HuH-7.5 (cell line): ENCODE data around the gene TNFAIP2.
"Not testable (repeated sequence)": the region's sequence is repeated elsewhere in the genome, so short reads cannot be mapped to it uniquely, and the experiment has no call there.

Source experiments
- DNase-seq: peaks from one replicate; pipeline ENCODE4 v3.0.0; 2011; ENCODE audit warnings: low spot score

The TNFAIP2 gene

DNA sequence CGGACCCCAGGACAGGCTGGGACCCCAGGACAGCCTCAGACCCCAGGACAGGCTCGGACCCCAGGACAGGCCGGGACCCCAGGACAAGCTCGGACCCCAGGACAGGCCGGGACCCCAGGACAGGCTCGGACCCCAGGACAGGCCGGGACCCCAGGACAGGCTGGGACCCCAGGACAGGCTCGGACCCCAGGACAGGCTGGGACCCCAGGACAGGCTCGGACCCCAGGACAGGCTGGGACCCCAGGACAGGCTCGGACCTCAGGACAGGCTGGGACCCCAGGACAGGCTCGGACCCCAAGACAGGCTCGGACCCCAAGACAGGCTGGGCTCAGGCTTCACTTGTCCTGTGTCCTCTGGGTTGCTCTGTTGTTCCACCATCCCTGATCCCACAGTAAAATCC lies 32.2 kb downstream of the TNFAIP2 start:
- not testable (repeated sequence) for DNase-seq

- DNase-seq = no peak
Measured at GRCh38 chr14:103155826-103156394, 32.6 kb downstream of the TNFAIP2 start.

DNA sequence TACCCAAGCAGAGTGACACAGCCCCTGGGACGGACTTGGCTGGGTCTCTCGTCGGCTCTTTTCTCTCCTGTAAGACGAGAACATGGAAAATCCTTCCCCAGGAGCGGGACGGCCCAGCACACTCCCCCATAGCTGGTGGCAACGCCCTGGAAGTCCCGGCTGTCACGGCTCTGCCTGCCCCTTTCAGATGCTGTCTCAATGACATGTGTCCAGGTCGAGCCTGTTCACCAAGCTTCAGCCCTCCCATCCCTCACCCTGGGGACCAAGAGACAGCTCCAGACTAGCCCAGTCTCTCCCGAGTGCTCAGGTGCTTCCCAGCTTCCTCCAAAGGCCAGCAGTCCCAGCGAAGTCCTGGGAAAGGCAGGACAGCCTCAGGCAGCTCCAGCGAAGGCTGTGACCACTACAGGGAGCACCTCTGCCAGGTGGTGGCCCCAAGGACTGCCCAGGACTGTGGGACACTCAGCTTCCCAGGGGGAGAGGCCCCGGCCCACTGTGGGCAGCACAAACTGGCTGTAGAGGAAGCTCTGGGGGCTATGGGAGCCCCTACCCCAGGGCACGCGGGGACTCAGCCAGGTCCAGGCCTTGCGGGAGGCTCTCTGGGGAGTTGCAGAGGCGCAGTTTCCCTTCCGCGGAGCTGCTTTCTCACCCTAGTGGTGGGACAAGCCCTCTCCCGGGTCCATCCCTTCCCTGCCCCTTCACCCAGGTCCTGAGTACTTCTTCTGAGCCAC lies 33.6 kb downstream of the TNFAIP2 start:
- DNase-seq = no peak

DNA sequence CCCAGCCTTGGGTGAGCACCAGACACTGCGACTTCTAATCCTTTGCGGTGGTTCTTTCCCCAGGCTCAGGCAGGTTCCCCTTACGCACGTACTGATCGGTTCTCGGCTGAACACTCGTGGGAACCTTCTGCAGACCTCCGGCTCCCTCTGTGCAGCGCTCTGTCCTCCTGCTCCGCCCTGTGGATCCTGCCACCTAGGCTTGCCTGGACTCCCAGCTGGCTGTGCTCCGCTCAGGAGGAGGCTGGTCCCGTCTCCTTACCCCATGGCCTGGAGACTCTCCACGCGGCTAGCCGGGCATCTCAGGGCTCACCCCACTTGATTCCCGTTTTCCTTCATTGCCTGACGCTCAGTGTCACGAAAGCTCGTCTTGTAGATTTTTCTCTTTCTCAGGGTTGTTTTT lies 34.7 kb downstream of the TNFAIP2 start:
- DNase-seq = no peak

DNA sequence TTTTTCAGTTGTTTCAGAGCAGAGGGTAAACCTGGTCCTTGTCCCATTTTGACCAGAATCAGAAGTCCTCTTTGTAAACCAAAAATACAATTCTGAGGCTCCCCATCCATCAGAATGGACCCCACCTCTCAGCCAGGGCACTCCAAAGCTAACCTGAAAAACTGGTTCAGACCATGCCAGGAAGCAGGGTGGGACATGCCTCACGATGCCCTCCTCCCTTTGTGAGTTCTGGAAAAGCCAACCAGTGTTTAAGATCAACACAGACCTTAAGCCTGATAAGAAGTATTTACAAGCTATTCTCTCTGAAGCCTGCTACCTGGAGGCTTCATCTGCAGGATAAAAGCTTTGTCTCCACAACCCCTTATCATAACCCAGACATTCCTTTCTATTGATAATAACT lies 35.4 kb downstream of the TNFAIP2 start:
- no peak for DNase-seq

- no peak for DNase-seq
Measured at GRCh38 chr14:103160321-103161053, 37.2 kb downstream of the TNFAIP2 start.

GRCh38 chr14:103161054-103161397 lies 37.8 kb downstream of the TNFAIP2 start:
- DNase-seq = no peak

- no peak for DNase-seq
Measured at GRCh38 chr14:103163199-103163598, 39.9 kb downstream of the TNFAIP2 start.

GRCh38 chr14:103164006-103164405 lies 40.7 kb downstream of the TNFAIP2 start:
- DNase-seq = no peak

- DNase-seq = no peak
Measured at GRCh38 chr14:103164779-103165178, 41.5 kb downstream of the TNFAIP2 start.

DNA sequence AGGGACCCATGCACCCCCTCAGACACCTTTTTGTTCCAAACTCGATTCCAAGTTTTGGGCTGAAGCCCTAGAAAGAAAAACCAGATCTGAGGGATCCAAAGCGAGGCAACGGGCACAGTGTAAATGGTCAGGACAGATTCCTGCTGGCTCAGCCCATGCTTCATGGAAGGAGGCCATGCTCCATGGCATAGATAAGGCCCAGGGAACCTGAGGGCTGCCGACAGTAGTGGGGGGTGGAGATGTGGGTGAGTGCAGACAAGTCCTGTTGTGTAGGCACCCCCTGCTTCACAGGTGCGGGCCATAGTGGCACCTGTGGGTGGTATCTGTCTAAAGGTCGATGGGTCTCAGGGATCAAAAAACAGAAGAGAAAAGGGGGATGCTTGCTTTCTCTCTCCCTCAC lies 42.1 kb downstream of the TNFAIP2 start:
- DNase-seq = no peak

DNA sequence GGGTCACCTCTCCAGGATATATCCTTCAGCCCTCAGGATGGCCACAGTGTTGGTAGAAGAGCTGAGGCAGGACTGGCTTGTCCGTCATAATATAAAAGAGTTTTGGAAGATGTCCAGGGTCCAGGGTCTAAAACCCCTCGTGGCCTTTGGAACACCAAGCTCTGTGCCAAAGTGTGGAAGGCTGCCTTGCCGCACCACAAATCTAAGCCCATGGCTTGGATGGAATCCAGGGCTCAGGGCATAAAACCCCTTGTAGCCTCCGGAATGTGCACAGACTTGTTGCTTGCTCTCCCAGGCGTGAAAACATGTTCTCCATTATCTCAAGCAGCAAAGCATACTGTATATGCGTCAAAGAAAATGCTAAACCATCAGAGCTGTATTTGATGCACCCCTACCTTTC lies 46.7 kb downstream of the TNFAIP2 start:
- DNase-seq = no peak

DNA sequence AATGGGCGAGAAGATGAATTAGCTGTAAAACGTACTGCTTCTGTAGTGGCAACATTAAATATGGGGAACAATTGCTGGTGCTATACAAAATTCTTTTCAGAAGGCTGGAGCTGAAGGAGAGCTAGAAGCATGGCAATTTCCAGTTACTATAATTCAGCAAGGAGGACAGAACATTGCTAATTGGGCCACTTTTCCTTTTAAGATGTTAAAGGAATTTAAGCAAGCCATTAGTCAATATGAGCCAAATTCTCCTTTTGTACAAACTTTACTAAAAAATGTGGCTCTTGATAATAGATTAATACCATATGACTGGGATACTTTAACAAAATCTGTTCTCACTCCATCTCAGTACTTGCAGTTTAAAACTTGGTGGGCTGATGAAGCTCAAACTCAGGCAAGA lies 47.9 kb downstream of the TNFAIP2 start:
- DNase-seq = not testable (repeated sequence)

- DNase-seq = no peak
Measured at GRCh38 chr14:103172921-103173320, 49.7 kb downstream of the TNFAIP2 start.

GRCh38 chr14:103173887-103174286 lies 50.6 kb downstream of the TNFAIP2 start:
- DNase-seq = not testable (repeated sequence)

DNA sequence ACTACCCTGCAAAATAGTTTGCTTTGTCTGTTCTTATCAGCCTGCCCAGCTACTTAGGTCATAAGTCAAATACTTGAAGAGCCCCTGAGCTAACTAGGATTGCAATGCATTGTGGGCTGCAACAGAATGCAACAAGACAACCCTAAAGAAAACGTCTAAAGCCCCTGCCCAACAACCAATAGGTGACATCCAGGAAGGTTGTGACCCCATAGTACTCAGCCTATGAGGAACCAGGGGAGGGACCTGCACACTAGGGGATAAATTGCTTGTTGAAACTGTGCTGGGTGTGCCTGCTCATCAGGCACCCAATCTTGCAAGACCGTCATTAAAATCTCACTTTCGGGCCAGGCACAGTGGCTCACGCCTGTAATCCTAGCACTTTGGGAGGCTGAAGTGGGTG lies 52.9 kb downstream of the TNFAIP2 start:
- not testable (repeated sequence) for DNase-seq

GRCh38 chr14:103177376-103177775 lies 54.1 kb downstream of the TNFAIP2 start:
- no peak for DNase-seq

DNA sequence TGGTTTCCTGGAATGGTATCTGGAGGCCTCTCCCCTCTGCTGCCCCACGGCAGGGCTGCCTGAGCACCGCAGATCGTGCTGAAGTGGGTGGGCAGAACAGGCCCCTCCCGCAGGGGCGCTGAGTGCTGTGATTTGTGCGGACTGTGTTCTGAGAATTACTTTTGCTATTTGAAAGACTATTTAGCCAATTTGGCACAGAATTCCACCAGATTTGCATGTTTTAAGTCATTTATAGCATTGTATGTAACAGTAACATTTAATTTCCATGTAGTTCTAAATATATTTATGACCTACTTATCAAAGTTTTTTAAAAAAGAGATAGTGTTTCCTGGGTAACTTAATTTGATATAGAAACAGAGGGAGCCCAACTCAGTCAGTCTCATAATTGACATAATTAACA lies 55.3 kb downstream of the TNFAIP2 start:
- DNase-seq = no peak

DNA sequence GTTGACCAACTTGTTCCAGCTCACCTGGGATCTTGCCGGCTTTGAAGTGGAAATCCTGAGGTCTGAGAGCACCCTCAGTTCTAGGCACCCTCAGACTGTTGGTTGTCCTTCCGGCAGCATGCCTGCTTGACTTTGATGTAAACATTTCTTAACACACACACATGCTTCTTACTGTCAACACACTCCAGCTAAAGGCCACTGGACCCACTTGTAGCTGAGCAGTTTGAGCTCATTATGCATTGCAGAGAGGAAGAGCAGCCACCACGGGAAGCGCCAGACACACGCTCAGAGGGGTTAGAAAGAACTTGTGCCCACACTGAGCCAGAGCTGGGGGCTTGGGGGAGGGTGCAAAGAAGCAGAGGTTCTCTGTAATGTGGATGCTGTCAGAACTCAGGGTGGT lies 55.8 kb downstream of the TNFAIP2 start:
- no peak for DNase-seq

DNA sequence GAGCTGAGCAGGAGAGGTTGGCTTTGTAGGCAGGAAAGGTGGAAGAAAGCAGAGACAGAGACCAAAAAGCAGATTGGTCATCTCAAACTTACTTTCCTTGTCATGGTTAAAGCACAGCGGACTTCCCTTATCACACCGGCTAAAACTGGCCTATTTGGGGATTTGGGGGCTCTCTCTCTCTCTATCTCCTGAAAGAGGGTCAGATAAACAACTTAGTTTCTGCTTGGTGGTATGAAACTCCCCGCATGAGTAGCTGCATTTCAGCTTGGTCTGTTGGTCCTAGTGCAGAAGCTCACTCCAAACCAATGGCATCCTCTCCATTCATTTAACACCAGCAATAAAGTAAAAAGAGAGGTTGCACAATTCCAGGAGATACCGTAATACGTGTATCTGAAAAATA lies 57.1 kb downstream of the TNFAIP2 start:
- no peak for DNase-seq

GRCh38 chr14:103184046-103184445 lies 60.8 kb downstream of the TNFAIP2 start:
- DNase-seq = no peak

DNA sequence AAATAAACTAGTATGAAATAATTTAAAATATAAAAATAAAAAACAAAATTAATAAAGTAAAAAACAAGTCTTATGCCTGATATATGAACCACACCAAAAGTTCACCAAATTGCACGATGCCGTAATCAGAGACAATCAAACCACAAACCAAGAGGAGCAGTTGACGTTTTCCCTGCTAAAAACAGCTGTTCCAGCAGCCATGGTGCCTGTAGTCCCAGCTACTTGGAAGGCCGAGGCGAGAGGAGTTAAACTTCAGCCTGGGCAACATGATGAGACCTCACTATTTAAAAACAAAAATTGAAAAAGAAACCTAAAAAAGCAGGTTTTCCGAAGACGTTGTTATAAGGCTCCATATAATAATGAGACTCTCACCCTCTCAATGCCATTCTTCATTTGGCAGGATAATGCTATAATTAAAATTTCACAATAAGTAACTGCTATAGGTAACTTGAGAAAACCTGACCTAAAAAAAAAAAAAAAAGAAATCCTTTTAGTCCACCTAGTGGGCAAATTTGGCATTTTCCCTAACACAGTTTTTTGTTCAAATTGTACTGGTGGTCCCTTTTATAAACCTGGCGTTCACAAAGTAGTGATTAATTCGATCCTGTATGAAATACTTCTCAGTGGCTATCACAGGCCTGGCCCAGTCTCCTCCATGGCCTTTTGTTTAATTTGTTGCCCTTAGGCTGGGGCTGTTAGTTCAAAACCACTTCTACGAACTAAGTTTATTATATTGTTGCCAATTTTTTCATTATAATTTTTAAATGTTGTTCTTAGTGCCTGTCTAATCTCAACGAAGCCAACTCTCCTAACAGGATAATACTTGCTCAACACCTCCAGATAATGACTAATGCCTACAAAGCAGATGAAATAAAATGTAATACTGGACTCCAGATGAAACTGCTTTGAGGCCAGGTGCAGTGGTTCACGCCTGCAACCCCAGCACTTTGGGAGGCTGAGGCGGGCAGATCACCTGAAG lies 62.1 kb downstream of the TNFAIP2 start:
- no peak for DNase-seq
